ENCODE results near the gene SLC35G6.
"Not testable (repeated sequence)": the region's sequence is repeated elsewhere in the genome, so short reads cannot be mapped to it uniquely, and the experiment has no call there.

The SLC35G6 gene

DNA sequence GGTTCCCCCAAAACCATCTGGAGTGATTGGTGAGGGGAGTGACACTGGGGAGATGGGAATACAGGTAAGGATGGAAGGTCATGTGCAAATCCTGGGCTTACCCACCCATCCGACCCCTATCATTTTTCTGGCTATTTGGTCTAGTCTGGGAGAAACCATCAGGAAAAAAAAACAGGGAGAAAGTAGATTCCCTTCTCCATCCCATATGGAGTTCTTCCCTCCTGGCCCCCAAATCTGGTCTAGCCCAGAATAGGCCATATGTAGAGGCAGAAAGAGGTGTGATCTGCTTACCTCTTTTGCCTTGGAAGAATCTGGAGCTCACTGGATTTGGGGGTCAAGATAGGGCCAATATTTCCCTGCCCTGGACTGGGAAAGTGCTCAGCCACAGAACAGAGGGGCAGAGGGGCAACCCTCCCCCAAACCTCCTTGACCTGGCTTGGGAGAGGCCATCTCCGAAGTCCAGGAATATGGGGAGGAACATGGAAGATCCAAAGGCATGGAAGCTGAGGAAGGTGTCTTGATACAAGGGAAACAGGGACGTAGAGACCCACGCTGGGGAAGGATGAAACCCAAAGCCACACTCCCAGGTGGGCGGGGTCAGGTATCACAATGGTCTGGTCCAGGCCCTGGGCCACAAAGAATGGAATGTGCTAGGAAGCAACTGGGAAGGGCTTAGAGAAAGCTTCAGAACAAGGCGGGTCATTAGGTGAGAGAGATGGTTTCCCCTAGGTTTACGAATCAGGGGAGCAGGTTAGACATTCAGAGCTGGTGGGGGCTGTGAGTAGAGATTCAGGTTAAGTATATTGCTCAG lies 20.2 kb upstream of the SLC35G6 start:
- no peak for DNase-seq

DNA sequence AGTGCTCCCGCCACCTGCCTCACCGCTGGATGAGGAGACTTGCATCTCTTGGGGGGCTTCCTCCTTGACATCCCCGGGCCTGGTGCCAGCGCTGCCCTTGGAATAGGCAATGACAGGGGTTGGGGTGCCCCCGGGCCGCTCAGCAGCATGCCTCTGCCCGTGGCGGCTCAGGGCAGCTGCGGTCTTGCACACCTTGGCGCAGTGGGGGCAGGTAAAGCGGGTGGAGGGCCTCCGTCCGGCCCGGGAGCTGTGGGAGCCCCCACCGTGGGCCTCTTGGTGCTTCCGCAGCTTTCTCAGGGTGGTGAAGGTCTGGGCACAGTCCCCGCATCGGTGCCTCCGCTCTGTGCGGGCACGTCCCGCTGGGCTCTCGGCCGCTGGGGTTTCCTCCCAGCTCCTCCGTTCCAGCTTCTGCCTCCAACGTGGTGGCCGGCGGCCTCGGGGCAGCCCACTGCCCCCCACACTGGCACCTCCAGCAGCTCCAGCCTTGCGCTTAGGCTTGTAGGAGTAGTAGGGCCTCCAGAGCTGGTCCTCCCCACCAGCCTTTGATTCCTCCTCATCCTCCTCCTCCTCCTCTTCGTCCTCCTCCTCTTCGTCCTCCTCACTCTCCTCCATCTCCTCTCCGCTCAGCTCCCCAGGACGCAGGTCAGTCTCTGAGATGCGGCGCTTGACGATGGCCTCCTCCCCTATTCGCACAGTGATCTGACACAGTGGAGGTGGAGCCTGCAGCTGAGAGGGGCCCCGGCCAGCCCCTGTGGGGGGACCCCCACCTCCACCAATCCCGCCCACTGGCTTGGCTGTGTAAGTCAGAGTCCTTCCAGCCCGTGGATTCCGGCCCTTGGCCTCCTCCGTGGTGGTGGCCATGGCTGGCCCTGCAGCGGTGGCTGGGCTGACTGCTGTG lies 18.5 kb upstream of the SLC35G6 start:
- no peak for DNase-seq

DNA sequence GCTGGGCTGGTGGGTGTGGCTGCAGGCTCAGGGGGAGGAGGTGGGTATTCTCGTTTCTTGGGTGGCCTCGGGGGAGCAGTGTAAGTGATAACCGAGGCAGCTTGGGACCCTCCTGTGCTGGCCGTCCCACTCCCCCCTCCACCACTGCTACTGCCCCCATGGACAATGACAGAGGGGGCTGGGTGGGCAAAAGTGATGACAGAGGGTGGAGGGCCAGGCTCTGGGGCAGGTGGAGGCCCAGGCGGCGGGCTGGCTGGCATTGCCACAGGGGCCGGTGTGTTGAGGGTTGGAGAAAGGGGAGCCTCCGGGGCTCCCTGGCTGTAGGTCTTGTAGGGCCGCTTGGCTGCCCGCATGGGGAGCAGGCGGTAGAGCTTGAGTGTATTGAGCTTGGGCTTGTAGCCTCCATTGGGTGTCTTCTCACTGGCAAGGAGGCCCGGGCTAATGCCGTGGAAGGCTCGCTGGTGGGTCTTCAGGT lies 17.8 kb upstream of the SLC35G6 start:
- no peak for DNase-seq

DNA sequence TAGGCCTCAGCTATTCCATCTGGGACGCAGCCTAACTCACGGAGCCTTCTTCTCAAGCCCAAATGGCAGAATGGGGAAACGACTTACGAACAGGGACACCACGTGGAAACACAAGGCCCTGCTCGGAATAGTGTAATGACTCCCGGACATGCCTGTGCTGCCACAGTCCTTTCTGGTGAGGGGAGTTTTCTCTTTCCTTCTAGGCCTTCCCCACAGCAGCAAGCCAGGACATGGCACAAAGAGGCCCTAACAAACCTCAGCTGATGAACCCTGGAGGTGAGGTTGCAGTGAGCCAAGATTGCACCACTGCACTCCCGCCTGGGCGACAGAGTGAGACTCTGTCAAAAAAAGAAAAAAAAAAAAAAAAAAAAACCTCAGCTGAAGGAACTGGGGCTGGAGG lies 17.2 kb upstream of the SLC35G6 start:
- no peak for DNase-seq

DNA sequence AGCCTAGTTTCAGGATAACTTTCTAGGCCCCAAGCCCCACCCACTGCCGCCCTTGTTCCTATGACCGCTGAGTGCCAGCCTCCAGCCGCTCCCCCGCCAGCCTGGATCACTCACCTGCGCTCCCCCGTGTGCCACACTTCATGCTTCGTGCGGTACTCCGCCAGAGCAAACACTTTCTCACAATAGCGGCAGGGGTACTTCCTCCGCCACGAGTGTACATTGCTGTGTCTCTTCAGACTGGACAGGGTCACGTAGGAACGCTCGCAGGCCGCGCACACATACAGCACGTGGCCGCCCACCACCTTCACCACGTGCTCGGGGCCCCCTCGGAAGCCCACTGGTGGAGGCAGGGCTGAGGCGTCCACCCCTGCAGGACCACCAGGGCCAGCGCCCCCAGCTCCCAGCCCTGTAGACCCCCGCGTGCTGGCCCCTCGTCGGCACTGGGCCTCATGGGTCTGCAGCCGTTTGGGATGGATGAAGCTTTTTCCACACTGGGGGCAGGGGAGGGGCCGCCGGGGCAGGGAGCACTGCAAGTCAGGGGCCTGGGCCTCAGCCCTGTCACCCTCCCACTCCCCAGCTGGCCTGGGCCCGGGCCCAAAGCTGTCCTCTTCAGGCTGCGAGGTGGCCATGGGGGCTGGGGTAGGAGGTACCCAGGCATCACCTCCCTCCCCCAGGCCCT lies 15.5 kb upstream of the SLC35G6 start:
- no peak for DNase-seq

DNA sequence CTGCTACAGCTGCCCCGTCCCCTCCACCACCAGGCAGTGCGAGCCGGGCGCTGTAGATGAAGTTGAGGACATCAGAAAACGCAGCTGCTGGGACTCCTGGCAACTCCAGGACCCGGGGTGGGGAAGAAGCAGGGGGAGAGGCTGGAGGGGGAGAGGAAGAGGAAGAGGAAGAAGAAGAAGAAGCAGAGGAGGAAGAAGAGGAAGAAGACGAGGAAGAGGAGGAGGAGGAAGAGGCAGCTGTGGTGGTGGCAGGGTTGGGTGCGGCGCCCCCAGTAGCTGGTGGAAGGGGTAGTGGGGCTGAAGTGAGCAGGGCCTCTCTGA lies 15.0 kb upstream of the SLC35G6 start:
- DNase-seq = no peak

DNA sequence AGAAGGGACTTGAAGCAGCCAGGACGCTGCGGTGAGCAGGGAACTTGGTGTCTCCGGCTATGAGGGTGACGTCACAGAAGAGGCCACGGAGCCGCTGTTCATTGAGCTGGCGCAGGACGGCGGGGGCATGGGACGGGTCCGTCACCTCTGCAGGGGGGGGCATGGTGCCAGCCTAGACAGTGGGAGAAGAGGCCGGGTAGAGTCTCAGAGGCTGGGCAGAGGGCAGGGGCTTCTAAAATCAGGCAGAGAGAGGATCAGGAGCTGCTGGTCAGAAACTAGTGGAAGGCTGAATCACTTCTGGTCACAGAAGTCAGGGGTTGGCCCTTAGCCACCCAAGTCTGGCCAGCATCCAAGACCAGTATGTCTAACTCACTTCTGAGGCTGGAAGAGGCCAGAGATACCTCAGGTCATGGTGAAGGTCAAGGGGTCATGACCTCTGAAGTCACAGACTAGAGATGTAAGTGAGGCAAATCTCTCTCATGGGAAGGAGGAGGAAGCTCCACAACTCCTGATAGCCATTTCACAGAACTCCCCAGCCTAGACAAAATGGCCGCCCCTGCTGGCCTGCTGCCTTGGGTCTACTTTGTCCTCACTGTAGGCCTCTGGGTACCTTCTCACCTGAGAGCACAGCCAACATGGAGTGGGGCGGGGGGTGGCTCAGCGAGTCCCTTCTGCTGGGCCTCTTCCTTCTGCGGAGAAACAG lies 14.5 kb upstream of the SLC35G6 start:
- peak; percentile 57 for DNase-seq

DNA sequence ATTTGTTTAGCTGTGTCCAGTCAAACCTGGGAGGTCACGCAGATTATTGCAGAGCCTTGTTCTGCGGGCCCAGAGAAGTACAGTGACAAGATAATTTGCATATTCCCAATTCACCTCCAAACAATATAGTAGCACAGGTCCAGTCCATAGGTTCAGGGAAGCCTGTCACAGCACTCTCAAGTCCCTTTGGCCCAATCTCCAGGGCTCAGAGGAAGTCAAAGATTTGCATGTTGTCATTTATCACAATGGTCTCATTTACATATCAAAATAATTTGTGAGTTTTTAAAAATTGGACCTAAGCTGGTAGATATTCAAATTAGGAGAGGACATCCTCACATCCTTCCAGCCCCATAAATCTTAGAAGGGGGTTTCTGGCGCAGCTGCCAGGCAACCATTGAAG lies 13.7 kb upstream of the SLC35G6 start:
- no peak for DNase-seq

DNA sequence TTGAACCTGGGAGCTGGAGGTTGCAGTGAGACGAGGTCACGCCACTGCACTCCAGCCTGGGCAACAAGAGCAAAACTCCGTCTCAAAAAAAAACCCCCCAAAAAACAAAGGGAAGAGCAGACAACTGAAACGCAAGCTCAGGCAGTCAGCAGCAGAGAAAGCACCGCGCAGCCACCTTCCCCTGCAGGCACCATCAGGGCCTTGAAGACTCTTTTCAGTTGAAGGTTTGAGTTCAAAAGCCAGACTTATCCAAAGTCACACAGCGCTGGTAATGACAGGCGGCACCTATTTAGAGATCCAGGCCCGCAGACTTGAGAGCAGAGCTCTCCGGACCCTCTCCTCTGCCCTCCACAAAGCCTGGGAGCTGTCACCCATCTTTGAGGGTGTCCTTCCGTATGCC lies 13.0 kb upstream of the SLC35G6 start:
- DNase-seq = no peak

DNA sequence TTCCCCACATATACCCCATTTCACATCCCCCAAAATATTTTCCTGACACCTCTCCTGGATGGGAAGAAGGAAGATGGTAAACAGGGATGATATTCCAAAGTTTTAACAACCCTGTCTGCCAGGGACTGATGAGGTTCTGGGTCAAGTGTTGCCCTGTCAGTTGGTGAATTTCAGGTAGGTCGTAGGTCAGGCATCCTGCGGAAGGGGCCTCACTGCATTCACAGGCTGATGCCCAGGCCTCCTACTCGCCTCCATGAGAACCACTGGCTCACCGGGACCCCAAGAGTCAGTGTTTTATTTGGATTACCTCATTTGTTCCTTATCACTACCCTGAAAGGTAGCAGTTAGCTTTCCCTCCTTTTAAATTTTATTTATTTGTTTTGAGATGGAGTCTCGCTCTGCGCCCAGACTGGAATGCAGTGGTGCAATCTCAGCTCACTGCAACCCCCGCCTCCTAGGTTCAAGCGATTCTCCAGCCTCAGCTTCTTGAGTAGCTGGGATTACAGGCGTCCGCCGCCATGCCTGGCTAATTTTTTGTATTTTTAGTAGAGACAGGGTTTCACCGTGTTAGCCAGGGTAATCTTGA lies 12.3 kb upstream of the SLC35G6 start:
- DNase-seq = no peak

DNA sequence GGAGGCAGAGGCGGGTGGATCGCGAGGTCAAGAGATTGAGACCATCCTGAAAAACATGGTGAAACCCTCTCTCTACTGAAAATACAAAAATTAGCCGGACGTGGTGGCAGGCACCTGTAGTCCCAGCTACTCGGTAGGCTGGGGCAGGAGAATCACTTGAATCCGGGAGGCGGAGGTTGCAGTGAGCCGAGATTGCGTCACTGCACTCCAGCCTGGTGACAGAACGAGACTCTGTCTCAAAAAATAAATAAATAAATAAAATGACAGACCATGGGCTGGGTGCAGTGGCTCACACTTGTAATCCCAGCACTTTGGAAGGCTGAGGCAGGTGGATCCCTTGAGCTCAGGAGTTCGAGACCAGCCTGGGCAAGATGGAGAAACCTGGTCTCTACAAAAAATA lies 11.4 kb upstream of the SLC35G6 start:
- DNase-seq = not testable (repeated sequence)

DNA sequence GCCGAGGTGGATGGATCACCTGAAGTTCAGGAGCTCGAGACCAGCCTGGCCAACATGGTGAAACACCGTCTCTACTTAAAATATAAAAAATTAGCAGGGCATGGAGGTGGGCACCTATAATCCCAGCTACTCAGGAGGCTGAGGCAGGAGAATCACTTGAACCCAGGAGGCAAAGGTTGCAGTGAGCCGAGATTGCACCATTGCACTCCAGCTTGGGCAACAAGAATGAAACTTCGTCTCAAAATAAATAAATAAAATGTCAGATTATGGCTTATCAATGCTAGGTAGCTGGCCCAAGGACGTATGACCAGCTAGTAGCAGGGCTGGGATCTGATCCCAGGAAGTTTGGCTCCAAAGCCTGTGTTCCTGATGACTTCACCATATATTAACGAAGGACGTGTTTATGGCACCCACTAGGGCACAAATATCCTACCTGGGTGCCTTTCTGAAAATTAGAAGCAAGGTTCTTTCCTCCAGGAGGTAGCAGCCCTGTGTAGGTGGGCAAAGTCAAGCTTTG lies 10.7 kb upstream of the SLC35G6 start:
- not testable (repeated sequence) for DNase-seq

DNA sequence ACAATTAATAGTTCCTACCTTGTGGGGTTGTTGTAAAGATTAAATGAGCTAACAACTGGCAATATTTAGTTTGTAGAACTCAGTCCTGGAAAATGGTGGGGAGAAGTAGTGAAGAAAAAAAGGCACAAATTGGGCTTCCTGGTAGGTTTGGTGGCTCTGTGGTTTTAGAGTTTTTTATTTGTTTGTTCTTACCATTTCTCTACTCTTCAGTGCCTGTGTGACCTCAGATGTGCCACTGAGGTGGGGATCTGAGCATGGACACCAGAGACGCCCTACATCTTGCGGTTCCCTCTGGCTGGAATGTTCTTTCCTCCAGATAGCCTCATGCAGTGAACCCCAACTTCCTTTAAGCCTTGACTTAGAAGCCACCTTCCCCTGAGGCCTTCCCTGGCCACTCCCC lies 9.5 kb upstream of the SLC35G6 start:
- no peak for DNase-seq

DNA sequence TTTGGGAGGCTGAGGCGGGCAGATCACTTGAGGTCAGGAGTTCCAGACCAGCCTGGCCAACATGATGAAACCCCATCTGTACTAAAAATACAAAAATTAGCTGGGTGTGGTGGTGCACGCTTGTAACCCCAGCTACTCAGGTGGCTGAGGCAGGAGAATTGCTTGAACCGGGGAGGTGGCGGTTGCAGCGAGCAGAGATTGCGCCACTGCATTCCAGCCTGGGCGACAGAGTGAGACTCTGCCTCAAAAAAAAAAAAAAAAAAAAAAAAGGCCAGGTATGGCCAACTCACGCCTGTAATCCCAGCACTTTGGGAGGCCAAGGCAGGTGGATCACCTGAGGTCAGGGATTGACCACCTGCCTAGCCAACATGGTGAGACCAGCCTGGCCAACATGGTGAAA lies 6.5 kb upstream of the SLC35G6 start:
- DNase-seq = not testable (repeated sequence)

DNA sequence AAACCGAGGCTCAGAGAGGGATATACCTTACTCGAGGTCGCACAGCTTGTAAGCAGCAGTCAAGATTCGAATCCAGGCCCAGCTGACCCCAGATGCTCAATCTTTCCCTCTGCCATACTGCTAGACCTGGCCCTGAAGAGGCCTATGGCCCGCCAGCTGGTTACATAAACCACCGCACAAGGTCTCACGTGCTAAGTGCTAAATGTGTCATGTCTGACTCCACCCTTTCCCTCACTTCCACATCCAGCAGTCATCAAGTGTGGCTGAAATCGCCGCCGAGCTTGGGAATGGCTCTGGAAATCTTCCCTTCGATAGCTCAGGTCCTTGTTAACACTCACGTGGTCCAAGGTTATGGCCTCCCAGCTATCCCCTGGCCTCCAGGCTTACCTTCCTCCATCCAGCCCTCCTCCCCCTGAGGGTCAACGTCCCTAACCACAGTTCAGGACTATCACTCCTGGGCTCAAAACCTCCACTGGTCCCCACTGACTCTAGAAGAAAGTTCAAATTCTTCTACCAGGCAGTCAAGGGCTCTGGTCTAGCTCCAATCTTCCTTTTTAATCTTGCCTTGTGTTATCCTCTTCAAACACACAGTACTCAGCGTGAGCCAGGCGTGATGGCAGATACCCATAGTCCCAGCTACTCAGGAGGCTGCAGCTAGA lies 5.4 kb upstream of the SLC35G6 start:
- peak; percentile 88 for DNase-seq

DNA sequence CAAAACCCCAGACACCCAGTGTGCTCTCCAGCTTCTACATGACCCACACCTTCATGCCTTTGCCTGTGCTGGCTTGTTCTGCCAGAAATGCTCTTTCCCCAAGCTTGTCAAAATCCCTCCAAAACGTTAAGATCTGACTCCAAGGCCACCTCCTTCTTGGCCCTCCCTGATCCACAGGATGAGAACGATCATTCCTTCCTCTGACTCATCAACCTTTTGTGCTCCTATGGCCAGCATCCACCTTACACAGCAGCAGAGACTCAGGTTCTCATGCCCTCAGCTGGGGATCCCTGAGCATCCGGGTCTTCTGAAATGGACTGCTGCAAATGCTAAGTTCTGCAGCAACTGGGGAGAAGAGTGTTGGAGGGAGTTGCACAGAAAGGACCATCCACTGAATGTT lies 4.8 kb upstream of the SLC35G6 start:
- DNase-seq = no peak

DNA sequence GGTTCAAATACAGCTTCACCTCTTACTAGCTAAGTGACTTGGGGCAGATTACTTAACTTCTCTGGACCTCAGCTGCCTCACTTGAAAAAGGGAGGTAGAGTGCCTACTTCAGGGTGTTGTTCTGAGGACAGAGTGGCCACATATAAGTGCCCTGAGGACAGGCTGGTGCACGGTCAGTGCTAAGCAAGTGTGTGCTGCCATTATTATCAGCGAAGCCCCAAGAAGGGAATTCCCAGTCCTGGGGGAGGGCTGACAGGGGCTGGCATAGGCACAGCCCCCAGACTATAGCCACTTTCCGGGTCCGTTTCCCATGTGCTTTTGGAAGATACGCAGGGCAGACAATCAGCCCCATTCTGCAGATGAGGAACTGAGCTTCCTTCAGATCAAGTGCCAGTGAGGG lies 4.3 kb upstream of the SLC35G6 start:
- DNase-seq = no peak

DNA sequence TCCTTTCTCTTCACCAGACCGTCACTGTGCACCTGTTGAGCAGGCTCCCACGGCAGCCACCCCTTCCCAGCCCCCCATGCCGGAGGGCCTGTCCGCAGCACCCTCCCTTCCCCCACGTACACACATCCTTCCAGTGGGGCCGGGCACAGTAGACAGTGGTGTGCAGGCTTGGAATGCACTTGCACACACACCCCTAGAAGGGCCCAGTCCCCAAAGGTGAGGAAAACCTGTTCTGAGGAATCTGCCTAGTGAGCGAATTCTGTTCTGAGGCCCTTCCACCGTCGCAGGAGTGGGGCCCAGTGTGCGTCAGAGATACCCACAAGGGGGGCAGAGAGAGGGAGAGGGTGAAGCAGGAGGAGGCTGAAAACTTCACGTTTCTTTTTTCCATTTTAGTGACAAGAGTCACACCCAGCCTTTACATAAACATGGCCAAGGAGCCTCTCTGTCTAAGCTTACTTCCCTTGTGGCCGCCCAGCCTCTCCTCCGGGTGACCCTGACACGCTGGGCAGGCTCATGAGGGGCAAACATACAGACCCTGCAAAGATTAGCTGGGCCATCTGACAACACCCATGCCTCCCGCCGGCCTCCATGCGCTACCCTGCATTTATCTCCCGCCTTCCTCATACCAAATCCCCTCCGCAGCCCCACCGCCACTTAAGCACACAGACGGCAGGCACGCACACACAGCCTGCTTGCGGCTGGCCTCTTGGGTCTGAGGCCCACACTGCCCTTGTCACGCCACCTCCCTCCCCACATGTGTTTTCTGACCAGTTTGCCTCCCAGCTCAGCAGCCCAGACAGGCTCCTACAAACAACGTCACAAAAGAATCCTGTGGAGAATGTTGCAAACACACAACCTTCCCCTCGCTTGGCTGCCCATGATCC lies 3.6 kb upstream of the SLC35G6 start:
- DNase-seq = peak; percentile 83

DNA sequence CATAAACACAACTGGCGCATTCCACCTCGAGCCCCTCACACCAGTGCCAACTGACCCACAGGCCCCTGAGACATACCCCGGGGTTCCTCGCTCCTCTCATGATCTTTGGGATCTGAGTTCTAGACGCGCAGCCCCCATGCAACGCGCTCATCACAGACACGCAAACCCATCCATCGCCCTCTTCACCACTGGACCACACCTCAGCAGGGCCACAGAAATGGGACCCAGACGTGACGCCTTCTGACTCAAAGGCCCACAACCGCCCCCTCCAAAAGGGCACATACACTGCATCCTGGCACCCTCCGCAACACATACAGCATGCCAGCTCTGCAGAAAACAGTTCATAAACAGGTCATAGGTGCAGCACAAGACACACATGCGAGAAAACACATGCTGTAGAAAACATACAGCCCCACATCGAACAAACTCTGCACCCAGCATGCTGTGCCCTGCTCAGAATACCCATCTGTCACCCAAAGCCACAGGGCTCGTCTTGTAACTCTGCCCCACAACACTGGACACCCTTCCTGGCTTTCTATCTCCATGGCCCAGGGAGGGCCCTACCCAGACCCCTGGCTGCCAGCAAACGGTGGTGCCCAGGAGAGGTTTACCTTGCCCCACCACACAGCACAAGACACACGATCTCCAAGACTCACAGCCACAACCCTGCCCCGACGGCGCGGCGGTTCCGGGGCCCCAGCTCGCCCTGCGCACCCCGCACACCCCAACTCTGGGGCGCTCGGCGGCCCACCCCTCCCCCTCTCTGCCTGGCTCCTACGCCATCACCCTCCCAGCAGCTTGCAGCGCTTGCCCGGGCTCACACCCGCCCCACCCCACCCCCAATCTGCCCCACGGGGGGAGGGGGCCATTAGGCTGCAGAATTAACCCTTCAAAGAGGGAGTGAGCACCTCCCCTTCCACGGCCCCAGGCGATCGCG lies 2.7 kb upstream of the SLC35G6 start:
- DNase-seq = peak; percentile 87
